Gastrocnemius medialis (tissue), 4 donors: ENCODE measurements around the gene SYNJ2. TPM values are rescaled to one million over a fixed set of nuclear protein-coding genes. Genes with fewer than 3 reads are reported as not detected.
A peak's percentile ranks its signal among the peaks of the same experiment; 100 is the strongest.

Source experiments
- ATAC-seq, 2 donors: fragments of 150-250 bp; one replicate each; pipeline ENCODE4 v1.9.1; 2016
- DNase-seq, 2 donors: peaks; one replicate each; pipeline ENCODE4 v3.0.0-alpha.2; 2019
- H3K27ac ChIP-seq, 4 donors: fragments of 200-600 bp; sonication (generic); 1 replicate in 1 of 4; 2 replicates in 3 of 4; pipeline ENCODE4 v1.5.1; 2016 to 2018; ENCODE audit warnings: mild to moderate bottlenecking in 2 of 4, moderate library complexity in 1 of 4
- H3K27me3 ChIP-seq, 3 donors: fragments of 200-600 bp; sonication (generic) in 2 of 3; 1 replicate in 1 of 3; 2 replicates in 2 of 3; pipeline versions ENCODE4 v1.5.1 to v1.6.0; 2016 to 2019; ENCODE audit warnings: mild to moderate bottlenecking in 1 of 3, moderate library complexity in 1 of 3
- H3K36me3 ChIP-seq, 2 donors: fragments of 200-600 bp; sonication (generic) in 1 of 2; one replicate each; pipeline ENCODE4 v1.5.1; 2017 to 2018
- H3K4me1 ChIP-seq, 2 donors: fragments of 200-600 bp; sonication (generic) in 1 of 2; one replicate each; pipeline ENCODE4 v1.5.1; 2016 to 2017; ENCODE audit warnings: mild to moderate bottlenecking in 2 of 2
- H3K4me3 ChIP-seq, 4 donors: fragments of 200-600 bp; sonication (generic) in 3 of 4; 1 replicate in 1 of 4; 2 replicates in 3 of 4; pipeline ENCODE4 v1.5.1; 2016 to 2019; ENCODE audit warnings: mild to moderate bottlenecking in 2 of 4
- H3K9me3 ChIP-seq, 3 donors: fragments of 200-600 bp; sonication (generic) in 2 of 3; 1 replicate in 1 of 3; 2 replicates in 2 of 3; pipeline ENCODE4 v1.5.1; 2016 to 2019
- POLR2A ChIP-seq, 2 donors: fragments of 450-650 bp; IDR thresholded peaks; one replicate each; pipeline ENCODE4 v1.6.1; 2017; ENCODE audit warnings: antibody characterized with exemption in 2 of 2, mild to moderate bottlenecking in 2 of 2, moderate library complexity in 2 of 2
- in situ Hi-C, 4 donors: fragments of 200-750 bp; cut with MboI; loops; one replicate each; pipeline versions ENCODE4 v1.15.0 to v1.8.0; 2017; ENCODE audit warnings: low sequenced_read_pairs in 4 of 4
- intact Hi-C: fragments of 100-400 bp; cut with DNase I; formaldehyde crosslinking; loops from one replicate; pipeline ENCODE4 v1.15.1; 2023; ENCODE audit warnings: low total_unique reads
- total RNA-seq, 4 donors: library from RNA; depleted of rRNA; stranded (reverse); fragments of >200 nt; gene quantifications; one replicate each; pipeline versions ENCODE4 v1.1.0 to v1.2.3, GENCODE V29; 2016
- TF ChIP-seq, protein P1 (sequence below), 5 experiments: fragments of 450-650 bp in 3 of 5; fragments of 200-600 bp in 2 of 5; sonication (generic) in 2 of 5; IDR thresholded peaks in 4 of 5; conservative IDR thresholded peaks in 1 of 5; 1 replicate in 4 of 5; 2 replicates in 1 of 5; pipeline ENCODE4 v1.5.1; 2016 to 2019; ENCODE audit warnings: antibody characterized with exemption in 5 of 5, mild to moderate bottlenecking in 3 of 5, moderate library complexity in 3 of 5

The SYNJ2 gene
- total RNA-seq, 4 donors from 2014 or later = 3.9 to 17.0 (median 7.0) TPM

DNA sequence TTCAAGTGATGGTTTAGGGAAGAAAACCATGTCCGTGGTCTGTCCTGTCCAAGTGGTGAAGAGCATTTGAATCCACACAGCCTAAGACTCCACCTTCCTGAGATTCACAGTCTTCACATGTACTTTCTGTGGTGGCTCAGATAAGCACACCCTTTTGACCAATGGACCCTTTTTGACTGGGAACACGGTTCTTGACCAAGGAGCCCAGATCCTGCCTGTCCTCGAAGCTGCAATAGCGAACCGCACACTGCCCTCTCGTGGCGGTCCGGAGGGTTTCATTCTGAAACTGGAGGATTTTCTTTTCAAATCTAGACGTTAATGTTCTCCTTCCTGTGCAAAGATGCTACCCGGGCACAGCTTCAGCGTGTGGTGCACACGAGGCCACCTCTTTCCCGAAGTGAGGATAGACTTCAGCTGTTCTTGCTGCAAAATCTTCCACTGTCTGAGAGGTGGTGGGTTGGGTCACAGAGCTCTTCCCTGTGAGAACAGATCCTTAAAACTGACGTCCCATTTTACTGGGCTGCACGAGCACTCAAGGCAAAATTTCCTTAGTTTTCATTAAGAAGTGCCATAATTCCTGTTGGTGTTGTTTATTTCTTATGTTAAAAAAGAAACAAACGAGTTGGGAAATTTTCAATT is 90.5 kb downstream of the SYNJ2 start:
- Histone ChIP-seq H3K27me3 (no peaks in the 10 kb centered on the region), H3K4me1 (peaks cover 0 to 5% of the 10 kb centered on the region in 2 donors), H3K36me3 (peaks cover 0 to 18% of the 10 kb centered on the region in 2 donors), H3K27ac (no peak overlapping the region), H3K9me3 (no peaks in the 10 kb centered on the region), H3K4me3 (no peak overlapping the region)
- in situ Hi-C loops = loop anchor here in 3 of 4 donors (5.0 to 10.0 kb wide), 2 partner anchors 85 to 97 kb away; no protein-coding TSS in a partner anchor
- no peak for TF ChIP-seq POLR2A (IDR thresholded peaks at IDR 0.05)
- TF ChIP-seq, protein P1, sequence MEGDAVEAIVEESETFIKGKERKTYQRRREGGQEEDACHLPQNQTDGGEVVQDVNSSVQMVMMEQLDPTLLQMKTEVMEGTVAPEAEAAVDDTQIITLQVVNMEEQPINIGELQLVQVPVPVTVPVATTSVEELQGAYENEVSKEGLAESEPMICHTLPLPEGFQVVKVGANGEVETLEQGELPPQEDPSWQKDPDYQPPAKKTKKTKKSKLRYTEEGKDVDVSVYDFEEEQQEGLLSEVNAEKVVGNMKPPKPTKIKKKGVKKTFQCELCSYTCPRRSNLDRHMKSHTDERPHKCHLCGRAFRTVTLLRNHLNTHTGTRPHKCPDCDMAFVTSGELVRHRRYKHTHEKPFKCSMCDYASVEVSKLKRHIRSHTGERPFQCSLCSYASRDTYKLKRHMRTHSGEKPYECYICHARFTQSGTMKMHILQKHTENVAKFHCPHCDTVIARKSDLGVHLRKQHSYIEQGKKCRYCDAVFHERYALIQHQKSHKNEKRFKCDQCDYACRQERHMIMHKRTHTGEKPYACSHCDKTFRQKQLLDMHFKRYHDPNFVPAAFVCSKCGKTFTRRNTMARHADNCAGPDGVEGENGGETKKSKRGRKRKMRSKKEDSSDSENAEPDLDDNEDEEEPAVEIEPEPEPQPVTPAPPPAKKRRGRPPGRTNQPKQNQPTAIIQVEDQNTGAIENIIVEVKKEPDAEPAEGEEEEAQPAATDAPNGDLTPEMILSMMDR (IDR thresholded peaks at IDR 0.05 in 4 of 5, conservative IDR thresholded peaks at IDR 0.05 in 1 of 5) = peak; percentile 65 to 88 (median 85)
- intact Hi-C loops = loop anchor here (1.0 kb wide), 2 partner anchors 91 to 316 kb away; partner anchors contain the start of gene SYNJ2
- DNase-seq = peak; percentile 39 to 55
- peak; percentile 56 to 77 for ATAC-seq

DNA sequence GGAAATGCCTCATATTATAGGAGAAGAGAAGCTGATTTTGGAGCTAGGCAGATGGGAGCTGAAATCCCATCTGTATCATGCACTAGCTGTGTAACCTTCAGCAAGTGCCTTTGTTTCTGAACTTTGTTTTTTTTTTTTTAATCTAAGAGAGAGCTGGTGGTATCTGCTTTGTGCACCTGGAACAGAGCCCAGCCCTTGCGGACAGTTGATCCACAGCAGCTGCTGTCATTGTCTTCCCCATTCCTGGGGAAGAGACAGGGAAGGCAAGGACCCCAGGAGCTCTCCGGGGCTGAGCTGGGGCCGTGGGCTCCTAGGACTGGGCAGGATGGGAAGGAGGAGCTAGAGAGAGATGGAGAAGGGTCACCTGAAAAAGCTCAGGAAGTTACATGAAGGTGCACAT is 92.1 kb downstream of the SYNJ2 start:
- no peak overlapping the region for H3K27ac ChIP-seq
- H3K27me3 ChIP-seq = no peaks in the 10 kb centered on the region
- H3K4me1 ChIP-seq = peaks cover 0 to 5% of the 10 kb centered on the region in 2 donors
- H3K4me3 ChIP-seq = no peak overlapping the region
- ATAC-seq (no peak), DNase-seq (no peak)
- in situ Hi-C loops (loop anchor here in 3 of 4 donors (5.0 to 10.0 kb wide), 2 partner anchors 86 to 99 kb away; no protein-coding TSS in a partner anchor), intact Hi-C loops (no loop called here)
- no peak for TF ChIP-seq POLR2A (IDR thresholded peaks at IDR 0.05)
- TF ChIP-seq, protein P1 (IDR thresholded peaks at IDR 0.05 in 4 of 5, conservative IDR thresholded peaks at IDR 0.05 in 1 of 5) = no peak
- H3K9me3 ChIP-seq = no peaks in the 10 kb centered on the region
- peaks cover 0 to 31% of the 10 kb centered on the region in 2 donors for H3K36me3 ChIP-seq

DNA sequence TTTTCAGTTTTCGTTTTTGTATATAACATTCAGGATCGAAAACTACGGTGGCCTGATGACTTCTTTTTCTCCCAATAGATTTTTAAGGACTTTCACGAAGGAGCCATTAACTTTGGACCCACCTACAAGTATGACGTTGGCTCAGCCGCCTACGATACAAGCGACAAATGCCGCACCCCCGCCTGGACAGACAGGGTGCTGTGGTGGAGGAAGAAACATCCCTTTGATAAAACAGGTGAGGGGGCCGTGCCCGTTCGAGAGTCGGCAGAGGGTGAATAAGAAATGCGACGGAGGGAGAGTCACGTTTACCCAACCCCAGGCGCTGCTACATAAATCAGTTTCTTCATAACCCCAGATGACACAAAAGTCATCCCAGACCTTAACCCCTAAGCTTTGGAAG is 94.9 kb downstream of the SYNJ2 start:
- intact Hi-C loops (no loop called here), in situ Hi-C loops (loop anchor here in 1 of 4 donors (10.0 kb wide), 1 partner anchor 102 kb away; no protein-coding TSS in a partner anchor)
- TF ChIP-seq, protein P1 (IDR thresholded peaks at IDR 0.05 in 4 of 5, conservative IDR thresholded peaks at IDR 0.05 in 1 of 5) = no peak
- no peak for TF ChIP-seq POLR2A (IDR thresholded peaks at IDR 0.05)
- H3K27ac ChIP-seq = no peak overlapping the region
- DNase-seq (no peak), ATAC-seq (no peak)
- H3K36me3 ChIP-seq = peaks cover 0 to 23% of the 10 kb centered on the region in 2 donors
- H3K4me1 ChIP-seq = peaks cover 0 to 5% of the 10 kb centered on the region in 2 donors
- H3K27me3 ChIP-seq = no peaks in the 10 kb centered on the region
- H3K9me3 ChIP-seq = no peaks in the 10 kb centered on the region
- no peak overlapping the region for H3K4me3 ChIP-seq

DNA sequence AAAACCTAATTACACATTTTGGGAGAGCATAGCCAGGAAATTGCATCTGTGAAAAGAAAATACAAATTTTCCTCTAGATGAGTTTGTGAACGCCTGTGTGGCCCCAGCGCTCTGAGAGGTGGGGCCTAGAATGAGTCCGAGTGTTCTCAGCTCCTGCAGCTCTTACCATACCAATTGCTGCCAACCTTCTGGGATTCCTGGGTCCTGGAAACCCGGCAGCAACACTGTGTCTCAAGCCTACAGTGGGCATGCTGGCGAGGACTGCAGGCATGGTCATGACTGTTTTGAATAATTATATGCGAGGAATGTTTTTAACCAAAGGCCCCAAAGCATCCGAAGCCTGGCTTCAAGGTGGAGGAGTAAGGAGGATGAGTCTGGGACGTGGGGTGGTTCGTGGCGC is 96.0 kb downstream of the SYNJ2 start:
- no peak for ATAC-seq
- in situ Hi-C loops = loop anchor here in 1 of 4 donors (10.0 kb wide), 1 partner anchor 103 kb away; no protein-coding TSS in a partner anchor

More for the DNA sequence above, 96.0 kb downstream of the SYNJ2 start:
- intact Hi-C loops = no loop called here
- Histone ChIP-seq H3K4me3 (no peak overlapping the region), H3K36me3 (peaks cover 0 to 19% of the 10 kb centered on the region in 2 donors), H3K27me3 (no peaks in the 10 kb centered on the region), H3K27ac (no peak overlapping the region), H3K9me3 (no peaks in the 10 kb centered on the region), H3K4me1 (no peaks in the 10 kb centered on the region)
- no peak for DNase-seq
- TF ChIP-seq POLR2A (IDR thresholded peaks at IDR 0.05) = no peak
- TF ChIP-seq, protein P1 (IDR thresholded peaks at IDR 0.05 in 4 of 5, conservative IDR thresholded peaks at IDR 0.05 in 1 of 5) = no peak
